ENCODE results near the gene SNAP23. TPM values are rescaled to one million over a fixed set of nuclear protein-coding genes. Genes with fewer than 3 reads are reported as not detected.

Gene SNAP23
- total RNA-seq, 1 donor from 2014 or later = 68.6 TPM

DNA sequence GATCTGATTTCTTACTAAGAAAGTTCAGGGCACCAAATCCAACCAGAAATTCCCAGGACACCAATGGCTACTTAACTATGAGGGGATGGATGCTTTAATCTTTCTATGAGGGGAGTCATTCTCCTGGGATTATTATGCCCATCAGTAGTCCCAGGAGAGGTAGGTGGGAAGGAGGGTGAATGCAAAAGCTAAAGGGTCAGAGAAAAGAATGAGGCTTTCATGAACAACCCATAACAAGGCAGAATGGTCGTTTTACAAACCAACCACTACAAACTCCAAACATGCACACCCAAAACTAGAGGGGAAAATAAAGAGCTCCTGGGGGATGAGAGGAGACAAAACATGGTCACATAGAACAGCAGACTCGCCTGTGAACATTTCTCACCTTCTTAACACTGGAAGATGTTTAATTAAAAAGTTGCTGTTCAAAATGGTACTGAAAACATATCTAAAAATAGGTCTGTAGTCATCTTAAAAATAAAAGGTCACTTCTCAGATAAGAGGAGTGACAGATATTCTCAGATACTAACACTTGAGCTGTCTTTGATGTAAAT is 83.6 kb downstream of the SNAP23 start:
- no peak for DNase-seq (ENCODE audit: low read depth)
- TF ChIP-seq CTCF (conservative IDR thresholded peaks at IDR 0.05; ENCODE audit: low read depth, low read length) = no peak
- no peak overlapping the region for H3K4me3 ChIP-seq (ENCODE audit: low read depth, low read length)

DNA sequence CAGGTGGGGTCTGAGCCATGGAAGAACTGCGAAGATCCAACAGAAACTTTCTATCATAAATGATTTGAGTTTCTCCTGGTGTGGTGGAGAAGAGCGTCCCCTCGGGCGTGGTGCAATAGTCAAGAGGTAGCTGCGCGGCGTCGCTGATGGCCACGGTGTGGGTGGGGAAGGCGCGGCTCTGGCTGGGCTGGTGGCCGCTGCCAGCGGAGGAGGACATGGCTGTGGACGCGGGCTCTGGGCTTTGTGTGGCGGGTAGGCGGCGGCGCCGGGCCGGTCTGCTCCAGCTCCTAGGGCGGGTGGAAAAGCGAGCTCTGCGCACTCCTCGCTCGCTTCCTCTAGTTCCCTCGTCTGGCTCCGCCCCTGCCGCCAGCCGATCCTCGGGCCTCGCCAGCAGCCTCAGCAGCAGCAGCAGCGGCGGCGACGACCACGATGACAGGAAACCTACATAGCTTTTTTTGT is 85.9 kb downstream of the SNAP23 start:
- no peak for DNase-seq (ENCODE audit: low read depth)
- no peak for TF ChIP-seq CTCF (conservative IDR thresholded peaks at IDR 0.05; ENCODE audit: low read depth, low read length)
- peak overlapping the region; percentile 60 for H3K4me3 ChIP-seq (ENCODE audit: low read depth, low read length)

Other genes starting within 250 kb of the SNAP23 start
- gene GANC, start 222.4 kb upstream of the SNAP23 start, total RNA-seq = 11.2 and 13.1 TPM in 2 replicates
- 27.8 and 31.1 TPM in 2 replicates for gene TMEM87A, start 222.2 kb upstream of the SNAP23 start, total RNA-seq
- gene CAPN3, start 136.1 kb upstream of the SNAP23 start, total RNA-seq = 0.43 and 1.2 TPM in 2 replicates
- gene ZNF106, start 4.5 kb upstream of the SNAP23 start, total RNA-seq = 26.8 and 27.1 TPM in 2 replicates
- 14.7 and 20.3 TPM in 2 replicates for gene LRRC57, start 53.2 kb downstream of the SNAP23 start, total RNA-seq
- 54.0 and 77.5 TPM in 2 replicates for gene HAUS2, start 53.2 kb downstream of the SNAP23 start, total RNA-seq
- gene STARD9, start 80.0 kb downstream of the SNAP23 start, total RNA-seq = 2.4 and 5.4 TPM in 2 replicates
- gene CDAN1, start 241.5 kb downstream of the SNAP23 start, total RNA-seq = 13.7 and 16.4 TPM in 2 replicates